NCI-H128 (cell line): ENCODE data around the gene NMT1.

Experiments used
- DNase-seq: peaks from one replicate; lab custom pipeline; 2025; ENCODE audit not compliant: unreplicated experiment; lab: John Stamatoyannopoulos, UW

Gene NMT1

DNA sequence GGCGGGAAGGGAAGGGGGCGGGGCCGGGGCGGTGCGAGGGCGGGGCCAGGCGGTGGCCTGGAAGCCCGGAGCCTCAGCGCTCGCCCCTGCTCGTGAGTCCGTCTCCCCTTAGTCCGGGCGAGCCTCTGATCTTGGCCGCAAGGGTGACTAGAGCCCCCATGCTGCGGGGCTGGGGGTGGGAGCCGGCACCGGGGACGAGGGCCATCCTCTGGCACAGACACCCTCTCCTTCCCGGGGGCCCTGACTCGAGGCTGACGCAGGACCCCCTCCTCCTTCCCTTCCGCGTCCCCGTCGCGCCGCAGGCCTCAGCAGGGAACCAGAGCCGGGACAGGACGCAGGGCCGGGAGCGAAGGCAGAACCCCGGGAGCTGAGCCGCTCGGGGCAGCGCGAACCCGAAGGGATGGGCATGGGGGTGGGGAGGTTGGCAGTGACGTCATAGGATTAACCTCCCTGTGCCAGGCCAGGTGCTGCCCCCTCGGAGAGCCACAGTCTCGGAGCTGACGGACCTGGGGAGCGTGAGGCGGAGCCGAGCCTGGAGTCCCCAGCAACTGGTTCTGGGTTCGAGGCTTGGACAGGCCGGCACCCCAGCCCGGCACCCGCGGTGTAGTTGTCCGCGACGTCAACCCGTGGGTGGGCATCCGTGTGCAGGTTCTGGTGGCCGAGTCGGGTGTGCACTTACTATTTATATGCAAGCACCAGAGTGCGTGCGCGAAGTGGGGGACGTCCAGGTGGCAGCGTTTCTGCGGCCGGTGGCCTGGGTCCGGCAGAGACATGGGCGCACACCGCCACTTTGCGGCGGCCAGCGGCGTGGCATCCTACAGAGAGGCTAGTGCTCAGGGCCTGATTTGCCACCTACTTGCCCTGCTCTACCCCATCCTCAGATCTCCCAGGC, 71.7 kb downstream of the NMT1 start:
- DNase-seq: no peak

- DNase-seq: peak; percentile 87
Observed at GRCh38 chr17:45135192-45135977, 74.3 kb downstream of the NMT1 start, which contains the start of gene ACBD4. Gene ACBD4, plus strand, starts transcription at chr17:45135687. Its CDS starts 458 bp downstream, at chr17:45136145.

GRCh38 chr17:45135978-45136791, 75.1 kb downstream of the NMT1 start:
- no peak for DNase-seq

DNA sequence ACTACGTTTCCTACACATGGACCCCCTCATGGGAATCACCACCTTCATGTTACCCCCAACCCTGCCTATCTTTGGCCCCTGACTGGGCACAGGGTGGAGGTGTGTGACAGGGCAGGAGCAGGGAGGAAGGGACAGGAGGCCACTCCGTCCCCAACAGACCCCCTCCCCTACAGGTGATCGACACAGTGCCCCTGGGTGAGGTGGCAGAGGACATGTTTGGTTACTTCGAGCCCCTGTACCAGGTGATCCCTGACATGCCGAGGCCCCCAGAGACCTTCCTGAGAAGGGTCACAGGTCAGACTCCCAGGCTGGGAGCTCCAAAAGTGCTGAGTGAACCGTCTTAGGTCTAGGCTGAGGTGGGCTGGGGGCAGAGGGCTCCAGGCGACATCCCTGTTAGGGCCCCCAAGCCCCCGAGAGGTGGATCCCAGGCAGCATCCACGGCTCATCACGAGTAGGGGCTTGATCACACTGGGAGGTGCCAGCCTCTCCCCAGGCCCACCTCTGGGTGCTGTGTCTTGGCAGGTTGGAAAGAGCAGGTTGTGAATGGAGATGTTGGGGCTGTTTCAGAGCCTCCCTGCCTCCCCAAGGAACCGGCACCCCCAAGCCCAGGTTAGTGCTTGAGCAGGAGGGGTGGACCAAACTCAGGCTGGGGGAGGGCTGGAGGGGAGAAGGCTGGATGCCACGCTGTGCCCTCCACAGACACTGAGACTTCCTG, 75.9 kb downstream of the NMT1 start:
- DNase-seq: no peak

- DNase-seq: no peak
Observed at GRCh38 chr17:45137561-45138305, 76.6 kb downstream of the NMT1 start.

- DNase-seq: no peak
Observed at GRCh38 chr17:45138911-45139532, 77.9 kb downstream of the NMT1 start.

GRCh38 chr17:45139533-45139920, 78.4 kb downstream of the NMT1 start:
- DNase-seq: no peak

DNA sequence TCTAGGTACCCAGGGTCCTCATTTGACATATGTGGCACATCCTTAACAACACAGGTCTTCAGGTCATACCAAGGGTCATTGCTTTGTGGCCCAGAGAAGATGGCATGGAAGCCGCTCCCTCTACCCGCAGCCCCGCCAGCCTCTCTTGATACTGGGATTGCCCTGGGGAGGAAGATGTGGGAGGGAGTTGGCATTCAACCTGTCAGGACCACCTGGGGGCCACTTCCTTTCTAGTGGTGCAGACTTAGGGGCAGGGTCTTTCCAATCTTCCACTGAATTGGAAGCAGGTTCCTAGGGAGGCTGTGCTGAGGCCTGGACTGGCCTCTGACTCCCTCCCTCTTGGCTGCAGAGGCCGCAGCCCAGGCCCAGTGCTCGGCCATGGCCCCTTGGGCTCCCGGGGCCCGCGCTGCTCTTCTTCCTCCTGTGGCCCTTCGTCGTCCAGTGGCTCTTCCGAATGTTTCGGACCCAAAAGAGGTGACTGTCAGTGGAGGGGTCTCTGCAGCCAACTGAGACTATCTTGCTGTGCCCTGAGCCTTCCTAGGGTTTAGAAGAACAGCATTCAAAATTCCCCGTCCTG, 82.1 kb downstream of the NMT1 start:
- no peak for DNase-seq

GRCh38 chr17:45143767-45144198, 82.7 kb downstream of the NMT1 start:
- DNase-seq: no peak

DNA sequence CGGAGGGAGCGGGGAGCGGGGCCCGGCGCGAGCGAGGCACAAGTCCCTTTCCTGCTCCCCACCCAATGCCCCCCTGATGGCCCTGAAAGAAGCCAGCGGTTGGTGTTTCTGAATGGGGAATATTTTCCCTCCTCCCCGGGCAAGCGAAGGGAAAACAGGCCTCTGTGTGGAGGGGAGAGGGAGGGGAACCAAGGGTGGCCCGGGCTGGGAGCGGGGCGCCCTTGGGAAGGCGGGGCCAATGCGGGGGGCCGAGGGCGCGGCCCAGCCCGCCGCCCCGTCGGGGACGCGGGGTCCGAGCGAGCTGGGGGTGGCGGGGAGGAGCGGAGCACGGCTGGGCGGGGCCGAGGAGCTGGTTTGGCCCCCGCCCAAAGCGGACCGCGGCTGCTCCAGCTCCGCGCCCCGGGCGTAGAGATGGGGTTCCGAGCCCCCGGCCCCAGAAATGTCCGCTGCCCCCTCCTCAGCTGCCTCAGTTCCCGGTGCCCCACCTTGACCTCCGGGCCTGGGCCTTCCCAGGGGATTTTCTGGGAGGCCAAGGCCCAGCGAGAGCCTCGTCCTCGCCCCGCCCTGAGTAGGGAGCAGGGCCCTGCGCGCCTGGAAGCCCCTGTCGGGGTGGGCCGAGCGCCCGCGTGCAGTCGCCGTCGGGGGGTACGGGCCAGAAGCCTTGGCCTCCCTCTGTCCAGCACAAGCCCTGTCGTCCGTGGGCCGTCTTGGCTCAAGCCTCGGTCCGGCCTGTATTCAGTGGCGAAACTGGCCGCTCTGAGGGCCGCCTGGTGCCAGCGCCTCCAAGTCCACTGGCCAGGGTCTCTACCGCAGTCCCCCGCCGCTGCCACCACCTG, 83.3 kb downstream of the NMT1 start:
- no peak for DNase-seq

GRCh38 chr17:45145035-45145389, 83.9 kb downstream of the NMT1 start:
- no peak for DNase-seq

DNA sequence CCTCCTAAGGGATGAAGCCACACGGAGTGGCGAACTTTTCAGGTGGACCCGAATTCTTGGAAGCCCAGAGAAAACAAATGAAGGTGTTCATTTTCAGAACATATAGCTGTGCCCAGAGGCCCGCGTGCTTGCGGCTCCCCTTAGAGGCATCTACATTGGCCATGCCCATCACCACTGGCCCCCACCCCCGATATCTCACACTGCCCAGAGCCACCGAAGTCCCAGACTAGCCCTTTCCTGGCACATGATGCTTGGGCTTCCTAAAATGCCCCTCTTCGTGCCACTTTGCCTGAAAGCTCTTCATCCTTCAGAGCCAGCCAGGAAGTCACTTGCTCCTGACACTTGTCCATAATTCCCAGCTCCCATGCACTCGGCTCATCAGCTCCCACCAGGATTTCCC, 85.0 kb downstream of the NMT1 start:
- no peak for DNase-seq

DNA sequence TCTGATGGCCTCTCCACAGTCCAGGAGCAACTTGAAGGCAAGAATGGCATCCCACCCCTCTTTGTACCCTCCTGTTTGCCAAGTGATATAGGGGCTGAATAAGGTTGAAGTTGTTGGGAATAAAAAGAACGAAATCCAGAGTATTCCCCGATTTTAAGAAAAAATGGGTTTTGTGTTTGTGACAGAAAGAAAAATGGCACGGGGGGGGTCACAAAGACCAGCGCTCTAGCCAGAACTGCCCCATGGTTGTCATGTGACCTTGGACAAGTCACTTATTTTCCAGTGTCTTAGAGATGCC, 85.4 kb downstream of the NMT1 start:
- DNase-seq: no peak

DNA sequence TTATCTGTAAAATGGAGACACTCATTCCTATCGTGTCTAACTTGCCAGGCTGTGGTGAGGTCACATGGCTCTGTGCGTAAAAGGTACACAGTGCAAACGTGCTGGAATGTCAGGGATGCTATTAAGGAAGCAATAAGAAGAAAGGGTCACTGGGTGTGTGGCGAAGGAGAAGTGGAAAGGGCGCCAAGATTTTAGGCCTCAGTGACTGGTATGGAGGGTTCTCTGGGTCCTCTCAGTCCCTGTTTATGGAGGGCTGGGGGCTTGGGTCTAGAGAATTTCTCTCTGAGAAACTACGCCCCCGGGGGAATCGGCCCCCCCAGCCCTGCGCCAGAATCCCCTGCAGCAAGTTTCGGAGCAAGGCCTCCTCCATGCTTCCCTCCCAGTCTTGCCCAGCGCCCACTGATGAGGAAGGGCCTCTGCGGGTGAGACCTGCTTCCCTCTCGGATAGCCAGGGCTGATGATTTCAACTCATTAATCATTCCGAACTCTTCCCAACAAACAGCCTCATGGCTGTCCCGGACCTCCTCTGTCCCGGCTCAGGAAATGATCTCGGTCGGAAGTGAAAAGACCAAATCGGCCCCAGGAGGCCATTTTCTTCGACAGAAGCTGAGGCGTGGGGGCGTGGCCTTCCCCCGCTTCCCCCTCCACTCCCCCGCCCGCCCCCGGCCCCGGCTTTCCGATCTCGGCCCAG, 85.9 kb downstream of the NMT1 start:
- DNase-seq: peak; percentile 53

DNA sequence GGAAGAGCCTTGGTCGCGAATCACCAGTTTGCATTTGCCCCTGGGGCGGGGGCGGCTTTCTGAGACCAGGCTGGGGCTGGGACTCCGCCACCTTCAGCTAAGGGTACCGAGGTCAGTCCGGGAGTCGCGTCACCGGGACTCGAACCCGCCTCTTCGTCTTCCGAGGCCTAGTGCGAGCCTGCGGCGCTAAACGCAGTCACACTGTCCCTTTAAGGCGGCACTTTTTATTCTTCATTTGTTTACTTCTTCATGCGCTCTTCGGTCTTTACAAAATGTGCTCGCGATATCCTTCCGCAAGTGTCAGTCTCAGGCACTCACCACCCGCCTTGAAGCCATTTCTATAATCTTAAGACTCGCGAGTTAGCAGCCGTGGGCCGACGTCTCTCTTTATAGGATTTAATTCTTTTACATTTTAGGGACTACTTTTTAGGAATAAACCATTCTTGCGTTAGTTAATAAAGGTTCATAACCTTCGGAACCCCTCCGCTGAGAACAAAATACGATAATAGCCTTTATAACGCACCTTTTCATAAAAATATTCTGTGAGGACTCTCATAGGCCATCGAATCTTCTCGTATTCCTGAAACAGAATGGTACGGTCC, 86.6 kb downstream of the NMT1 start:
- peak; percentile 69 for DNase-seq

DNA sequence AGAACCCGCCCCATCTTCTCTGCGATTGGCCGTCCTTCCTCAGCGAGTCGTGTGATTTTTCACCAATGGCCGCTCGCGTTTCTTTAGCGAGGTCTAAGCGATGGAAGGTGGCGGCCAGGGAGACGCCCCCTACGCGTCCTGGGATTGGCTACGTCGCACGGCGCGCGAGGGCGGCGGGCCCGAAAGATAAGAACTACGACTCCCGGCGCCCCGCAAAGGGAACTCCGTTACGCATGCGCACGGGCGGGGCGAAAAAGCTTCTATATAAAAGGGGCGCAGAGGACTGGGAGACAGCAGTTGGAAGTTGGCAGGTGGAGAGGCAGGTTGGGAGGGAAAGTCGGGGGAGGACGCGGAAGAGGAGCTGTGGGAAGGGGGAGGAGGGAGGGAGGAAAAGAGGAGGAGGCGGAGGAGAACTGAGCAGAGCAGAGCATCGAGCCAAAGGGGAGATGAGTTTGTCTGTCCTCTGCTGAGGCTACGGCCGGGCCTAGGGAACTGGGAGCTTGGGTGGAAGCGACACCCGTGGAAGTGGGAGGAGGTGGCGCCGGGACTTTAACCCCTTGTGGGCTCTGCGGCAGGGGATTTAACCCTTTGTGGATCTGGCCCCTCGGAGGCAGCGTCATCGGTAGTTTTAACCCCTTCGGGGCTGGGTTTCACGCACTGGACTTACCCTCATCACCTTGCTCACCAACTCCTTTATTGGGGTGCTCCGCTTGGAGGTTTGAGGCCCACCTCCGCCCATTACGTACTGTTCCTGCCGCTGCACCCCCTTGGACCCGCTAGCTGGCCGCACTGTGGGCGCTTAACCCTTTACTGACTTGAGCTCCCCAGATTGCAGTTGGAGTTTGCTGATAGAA, 87.3 kb downstream of the NMT1 start, which contains the start of gene HEXIM1:
TSS of gene HEXIM1 (plus strand) at position 293 of the 854 bp plus-strand sequence. CDS start 716 bp downstream, outside the sequence.
- DNase-seq: peak; percentile 98
